GM23338 (cell line): ENCODE measurements around the gene HMCN2. TPM values are rescaled to one million over a fixed set of nuclear protein-coding genes. Genes with fewer than 3 reads are reported as not detected.
A peak's percentile ranks its signal among the peaks of the same experiment; 100 is the strongest.

Experiments used
- ATAC-seq: fragments of 200-7000 bp; cut with Tn5 transposase; 3 replicates; pipeline ENCODE4 v1.9.1; 2020
- DNase-seq: peaks from one replicate; pipeline ENCODE4 v3.0.0-alpha.2; 2015; ENCODE audit warnings: low spot score
- H2AFZ ChIP-seq: fragments of 200-600 bp; sonication (generic); 2 replicates; pipeline ENCODE4 v1.8.0; 2016; ENCODE audit warnings: antibody characterized with exemption, mild to moderate bottlenecking, moderate library complexity
- H3F3A ChIP-seq: fragments of 200-600 bp; sonication (generic); replicated peaks from 2 replicates; pipeline ENCODE4 v1.8.0; 2017; ENCODE audit warnings: antibody characterized with exemption, mixed run types, low read depth
- H3K27ac ChIP-seq: fragments of 200-600 bp; sonication (generic); 2 replicates; pipeline ENCODE4 v1.6.1; 2016; ENCODE audit warnings: low read depth
- H3K27me3 ChIP-seq: fragments of 200-600 bp; sonication (generic); 2 replicates; pipeline ENCODE4 v1.8.0; 2016; ENCODE audit warnings: mild to moderate bottlenecking, mixed run types, moderate library complexity; ENCODE audit not compliant: insufficient read depth
- H3K36me3 ChIP-seq: fragments of 200-600 bp; sonication (generic); 2 replicates; pipeline ENCODE4 v1.8.0; 2016; ENCODE audit warnings: mild to moderate bottlenecking; ENCODE audit not compliant: insufficient read depth
- H3K4me1 ChIP-seq: fragments of 200-600 bp; sonication (generic); 2 replicates; pipeline ENCODE4 v1.8.0; 2016; ENCODE audit warnings: mild to moderate bottlenecking, moderate library complexity; ENCODE audit not compliant: insufficient read depth
- H3K4me2 ChIP-seq: fragments of 200-600 bp; sonication (generic); 2 replicates; pipeline ENCODE4 v1.7.1; 2017; ENCODE audit warnings: mixed run types
- H3K4me3 ChIP-seq: fragments of 200-600 bp; sonication (generic); 2 replicates; pipeline ENCODE4 v1.6.1; 2016; ENCODE audit warnings: mixed run types
- H3K79me2 ChIP-seq: fragments of 200-600 bp; sonication (generic); replicated peaks from 2 replicates; pipeline ENCODE4 v1.8.0; 2017; ENCODE audit warnings: mild to moderate bottlenecking; ENCODE audit not compliant: insufficient read depth
- H3K9me2 ChIP-seq: fragments of 200-600 bp; sonication (generic); 2 replicates; pipeline ENCODE4 v1.8.0; 2017; ENCODE audit not compliant: insufficient read depth
- H4K20me1 ChIP-seq: fragments of 200-600 bp; sonication (generic); replicated peaks from 2 replicates; pipeline ENCODE4 v1.8.0; 2017; ENCODE audit warnings: mild to moderate bottlenecking; ENCODE audit not compliant: insufficient read depth
- H3K27ac Mint-ChIP-seq: 2 replicates; pipeline ENCODE4 v1.8.0; 2020; ENCODE audit warnings: inconsistent platforms, mild to moderate bottlenecking, moderate library complexity, mixed read lengths
- H3K27me3 Mint-ChIP-seq: 3 replicates; pipeline ENCODE4 v1.8.0; 2022; ENCODE audit warnings: low read depth, mild to moderate bottlenecking, moderate library complexity, mixed read lengths, inconsistent platforms; ENCODE audit not compliant: insufficient read depth, poor library complexity
- H3K36me3 Mint-ChIP-seq: 3 replicates; pipeline ENCODE4 v1.8.0; 2021; ENCODE audit warnings: low read depth, mild to moderate bottlenecking, inconsistent platforms, moderate library complexity, mixed read lengths
- H3K4me1 Mint-ChIP-seq: 3 replicates; pipeline ENCODE4 v1.8.0; 2020; ENCODE audit warnings: mild to moderate bottlenecking, inconsistent platforms, mixed read lengths
- H3K4me3 Mint-ChIP-seq: 3 replicates; pipeline ENCODE4 v1.8.0; 2021; ENCODE audit warnings: moderate library complexity, mild to moderate bottlenecking, inconsistent platforms, mixed read lengths
- H3K9me3 Mint-ChIP-seq: 3 replicates; pipeline ENCODE4 v1.8.0; 2020; ENCODE audit warnings: moderate library complexity, mild to moderate bottlenecking, inconsistent platforms, mixed read lengths
- CREB1 ChIP-seq: fragments of 250-450 bp; sonication (Bioruptor Pico); IDR thresholded peaks from 2 replicates; pipeline ENCODE4 v1.5.0; 2020; ENCODE audit warnings: low read depth, mild to moderate bottlenecking, moderate library complexity
- CTCF ChIP-seq, 2 experiments: fragments of 200-600 bp in 1 of 2; sonication (generic) in 1 of 2; conservative IDR thresholded peaks; 2 replicates each; pipeline versions ENCODE4 v1.5.1 to v1.6.1; 2016 to 2017; ENCODE audit warnings: antibody characterized with exemption in 2 of 2, low read depth in 2 of 2, mild to moderate bottlenecking in 2 of 2, moderate library complexity in 1 of 2
- EZH2 ChIP-seq: fragments of 200-600 bp; sonication (generic); IDR thresholded peaks from one replicate; pipeline ENCODE4 v1.8.0; 2017; ENCODE audit warnings: antibody characterized with exemption, mild to moderate bottlenecking, low read depth; ENCODE audit not compliant: unreplicated experiment
- EZH2phosphoT487 ChIP-seq: fragments of 200-600 bp; sonication (generic); IDR thresholded peaks from one replicate; pipeline ENCODE4 v1.8.1; 2018; ENCODE audit warnings: antibody characterized with exemption; ENCODE audit not compliant: unreplicated experiment
- JUNB ChIP-seq: IDR thresholded peaks from one replicate; pipeline ENCODE4 v1.6.1; 2016; ENCODE audit warnings: antibody characterized with exemption; ENCODE audit not compliant: unreplicated experiment
- NANOG ChIP-seq: IDR thresholded peaks from 2 replicates; pipeline ENCODE4 v1.6.1; 2016; ENCODE audit warnings: antibody characterized with exemption, borderline replicate concordance
- POLR2AphosphoS5 ChIP-seq: IDR thresholded peaks from 2 replicates; pipeline ENCODE4 v1.6.1; 2016; ENCODE audit warnings: antibody characterized with exemption, low read depth
- REST ChIP-seq: IDR thresholded peaks from one replicate; pipeline ENCODE4 v1.6.1; 2018; ENCODE audit warnings: antibody characterized with exemption; ENCODE audit not compliant: unreplicated experiment
- STAT1 ChIP-seq: IDR thresholded peaks from one replicate; pipeline ENCODE4 v1.6.1; 2016; ENCODE audit warnings: antibody characterized with exemption; ENCODE audit not compliant: unreplicated experiment
- ZNF114 ChIP-seq: fragments of 250-450 bp; sonication (Bioruptor Pico); IDR thresholded peaks from 2 replicates; pipeline ENCODE4 v1.5.0; 2020; ENCODE audit warnings: mild to moderate bottlenecking, moderate library complexity
- ZNF462 ChIP-seq: fragments of 250-450 bp; sonication (Bioruptor Pico); IDR thresholded peaks from 2 replicates; pipeline ENCODE4 v1.5.0; 2020; ENCODE audit warnings: mild to moderate bottlenecking, moderate library complexity
- polyA plus RNA-seq: library from polyadenylated mRNA; unstranded; fragments of >200 nt; fragmentation: Nextera tagmentation; extraction: Ambion mirVana; gene quantifications from 2 replicates; pipeline ENCODE4 v1.2.1, GENCODE V29; 2016
- total RNA-seq: library from RNA; depleted of rRNA; stranded (reverse); fragments of >200 nt; shearing (Covaris generic); gene quantifications from 2 replicates; pipeline ENCODE4 v1.2.3, GENCODE V29; 2014

The HMCN2 gene
- total and polyA plus RNA-seq, 2 experiments from 2014 or later = 1.3 to 4.7 TPM

GRCh38 chr9:130219661-130220096 lies 45.9 kb upstream of the HMCN2 start (continued):
- TF ChIP-seq ZNF462 (CRISPR knock-in tag) (no peak), EZH2 (no peak), STAT1 (no peak), ZNF114 (CRISPR knock-in tag) (no peak), JUNB (no peak)

- H3K27me3 ChIP-seq = no peaks in the 10 kb centered on the region
- ATAC-seq (peak; percentile 75), DNase-seq (peak; percentile 69)
- Mint-ChIP-seq H3K27ac (peak overlapping the region; percentile 90), H3K36me3 (peaks cover 7% of the 10 kb centered on the region), H3K4me1 (peaks cover 11% of the 10 kb centered on the region), H3K4me3 (no peak overlapping the region), H3K9me3 (no peaks in the 10 kb centered on the region), H3K27me3 (peaks cover 6% of the 10 kb centered on the region)
- no peak overlapping the region for H2AFZ ChIP-seq
- peak overlapping the region; percentile 69; the same call in 1 of the 2 replicates for H3K27ac ChIP-seq
- H3K36me3 ChIP-seq = no peaks in the 10 kb centered on the region; the same call in 1 of the 2 replicates
- TF ChIP-seq POLR2AphosphoS5 (no peak), STAT1 (no peak), NANOG (no peak), CREB1 (CRISPR knock-in tag) (no peak), CTCF (conservative IDR thresholded peaks at IDR 0.05; ENCODE audit: low read depth in 2 of 2) (no peak), REST (no peak), EZH2phosphoT487 (no peak), EZH2 (no peak), JUNB (no peak)
- no peaks in the 10 kb centered on the region for H3K79me2 ChIP-seq
- no peaks in the 10 kb centered on the region for H3K9me2 ChIP-seq
- H3K4me3 ChIP-seq = no peak overlapping the region
- no peaks in the 10 kb centered on the region; the same call in 1 of the 2 replicates for H3F3A ChIP-seq
- H3K4me2 ChIP-seq = no peak overlapping the region
- H3K4me1 ChIP-seq = no peaks in the 10 kb centered on the region; the same call in 1 of the 2 replicates
- peaks cover 4% of the 10 kb centered on the region; the same call in 1 of the 2 replicates for H4K20me1 ChIP-seq
Measured at GRCh38 chr9:130220352-130220751, 45.2 kb upstream of the HMCN2 start.
